Measurements from ENCODE around the gene CACNA1I.

The CACNA1I gene

DNA sequence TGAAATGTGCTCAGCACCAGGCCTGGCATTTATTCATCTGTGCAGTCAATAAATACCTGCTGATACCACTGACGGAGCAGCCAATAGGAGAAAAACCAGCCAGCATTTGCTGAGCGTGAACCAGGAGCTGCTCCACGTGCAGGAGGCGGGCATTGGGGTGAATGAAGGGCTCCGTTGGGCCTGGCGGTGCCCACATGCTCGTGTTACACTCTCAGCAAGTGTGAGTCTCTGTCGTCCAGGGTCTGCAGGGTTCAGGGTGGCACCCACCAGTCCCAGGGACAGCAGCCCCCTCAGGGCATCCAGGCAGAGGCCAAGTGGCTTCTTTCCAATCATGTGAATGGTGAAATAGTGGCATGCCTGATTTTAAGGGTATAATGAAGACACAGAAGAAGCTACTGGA is 33.8 kb upstream of the CACNA1I start:
- no peak for DNase-seq

DNA sequence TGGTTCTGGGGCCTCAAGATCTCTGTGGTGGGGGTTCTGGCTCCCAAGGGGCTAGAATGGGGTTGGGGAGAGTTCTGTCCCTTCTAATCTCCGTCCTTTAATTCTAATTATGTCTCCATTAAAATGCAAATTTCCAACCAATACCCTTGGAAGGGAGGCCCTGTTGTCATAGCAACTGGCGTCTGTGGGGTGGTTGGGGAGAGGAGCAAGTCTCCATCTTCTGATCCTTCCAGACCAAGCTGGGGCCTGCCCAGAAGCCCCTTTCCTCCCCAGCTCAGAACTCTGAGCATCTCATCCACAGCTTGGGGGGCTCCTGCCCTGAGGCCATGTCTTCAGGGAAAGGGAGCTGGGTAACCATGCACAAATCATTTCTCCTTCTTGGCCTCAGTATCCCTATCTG is 32.6 kb upstream of the CACNA1I start:
- no peak for DNase-seq

- no peak for DNase-seq
These were observed 27.5 kb upstream of the CACNA1I start for GRCh38 chr22:39543095-39543494.

GRCh38 chr22:39545386-39546365 is 24.9 kb upstream of the CACNA1I start:
- no peak for DNase-seq

DNA sequence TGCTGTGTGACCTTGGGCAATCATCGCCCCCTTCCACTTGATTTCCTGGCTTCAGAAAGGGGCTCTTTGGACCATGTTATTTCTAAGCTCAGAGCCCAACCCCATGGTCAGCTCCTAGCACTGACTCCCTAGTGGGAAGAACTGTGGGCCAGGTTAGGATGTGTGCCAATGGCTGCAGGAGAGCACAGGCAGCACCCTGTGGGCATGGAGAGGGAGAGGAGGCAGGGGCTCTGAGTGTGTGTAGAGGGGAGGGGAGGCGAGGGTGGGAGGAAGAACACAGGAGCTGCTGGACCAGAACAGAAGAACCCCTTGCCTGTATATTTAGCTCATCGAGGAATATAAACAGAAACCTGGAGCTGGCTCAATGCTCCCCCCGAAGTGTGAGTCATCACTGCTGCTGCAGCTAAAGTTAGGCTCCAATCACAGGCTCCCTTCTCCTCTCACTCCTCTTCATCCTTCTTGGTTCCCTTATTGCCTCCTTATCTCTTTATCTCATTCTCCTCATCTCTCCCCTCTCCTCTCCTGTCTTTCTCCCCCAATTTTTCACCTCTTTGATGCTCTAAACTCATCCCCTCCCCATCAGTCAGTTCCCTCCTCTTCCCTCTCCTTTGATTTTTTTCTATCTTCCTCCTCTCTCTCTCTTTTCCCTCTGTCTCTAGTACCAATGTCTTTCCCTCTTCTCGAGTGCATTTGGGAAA is 23.5 kb upstream of the CACNA1I start:
- no peak for DNase-seq

DNA sequence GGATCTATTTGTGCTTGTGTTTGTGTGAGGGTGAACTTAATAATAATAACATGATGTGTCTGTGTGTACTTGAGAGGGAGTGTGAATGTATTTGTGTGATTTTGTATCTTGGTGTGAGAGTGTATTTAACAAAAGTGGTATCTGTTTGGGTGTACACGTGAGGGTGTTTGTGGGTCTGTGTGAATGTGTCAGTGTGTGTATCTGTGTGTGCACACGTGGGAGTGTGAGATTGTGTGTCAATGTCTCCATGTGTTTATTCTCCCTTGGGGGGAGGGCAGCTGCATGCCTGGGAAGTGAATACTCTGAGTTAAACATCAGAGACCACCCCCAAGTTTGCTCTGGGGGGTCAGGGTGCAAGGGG is 23.0 kb upstream of the CACNA1I start:
- no peak for DNase-seq

DNA sequence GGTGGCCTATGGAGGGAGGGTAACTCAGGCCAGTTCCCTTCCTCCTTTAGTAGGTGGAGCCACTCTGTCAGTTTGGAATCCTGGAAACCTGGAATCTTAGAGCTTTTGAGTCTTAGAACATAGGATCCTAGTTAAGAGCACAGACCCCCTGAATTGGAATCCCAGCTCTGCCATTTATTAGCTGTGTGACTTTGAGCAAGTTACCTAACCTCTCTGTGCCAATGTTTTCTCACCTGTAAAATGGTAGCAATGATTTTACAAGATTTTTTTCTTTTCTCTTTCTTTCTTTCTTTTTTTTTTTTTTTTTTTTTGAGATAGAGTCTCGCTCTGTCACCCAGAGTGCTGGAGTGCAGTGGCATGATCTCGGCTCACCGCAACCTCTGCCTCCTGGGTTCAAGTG is 17.1 kb upstream of the CACNA1I start:
- no peak for DNase-seq

DNA sequence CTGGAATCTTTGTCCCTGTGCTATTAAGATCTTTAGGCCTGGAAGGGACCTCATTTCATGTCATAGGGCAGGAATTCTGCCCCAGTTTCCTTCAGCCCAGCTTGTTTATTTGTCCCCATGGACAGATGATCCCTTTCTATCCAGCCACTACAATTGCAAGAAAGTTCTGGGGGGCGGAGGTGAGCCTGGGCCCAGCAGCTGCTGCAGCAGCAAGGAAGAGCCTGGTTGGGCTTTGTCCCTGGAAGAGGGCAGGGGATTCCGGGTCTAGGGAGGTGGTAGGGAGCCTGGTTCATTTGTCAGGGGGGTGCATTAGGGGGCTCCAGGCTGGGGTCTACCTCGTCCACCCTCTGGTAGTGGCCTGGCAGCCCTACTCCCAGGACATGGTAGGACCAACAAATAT is 16.4 kb upstream of the CACNA1I start:
- no peak for DNase-seq

GRCh38 chr22:39556970-39557841 is 13.3 kb upstream of the CACNA1I start:
- no peak for DNase-seq

- no peak for DNase-seq
These were observed 12.3 kb upstream of the CACNA1I start for GRCh38 chr22:39558254-39558727.

GRCh38 chr22:39558950-39559349 is 11.6 kb upstream of the CACNA1I start:
- DNase-seq: no peak

GRCh38 chr22:39559456-39560105 is 11.0 kb upstream of the CACNA1I start:
- no peak for DNase-seq

DNA sequence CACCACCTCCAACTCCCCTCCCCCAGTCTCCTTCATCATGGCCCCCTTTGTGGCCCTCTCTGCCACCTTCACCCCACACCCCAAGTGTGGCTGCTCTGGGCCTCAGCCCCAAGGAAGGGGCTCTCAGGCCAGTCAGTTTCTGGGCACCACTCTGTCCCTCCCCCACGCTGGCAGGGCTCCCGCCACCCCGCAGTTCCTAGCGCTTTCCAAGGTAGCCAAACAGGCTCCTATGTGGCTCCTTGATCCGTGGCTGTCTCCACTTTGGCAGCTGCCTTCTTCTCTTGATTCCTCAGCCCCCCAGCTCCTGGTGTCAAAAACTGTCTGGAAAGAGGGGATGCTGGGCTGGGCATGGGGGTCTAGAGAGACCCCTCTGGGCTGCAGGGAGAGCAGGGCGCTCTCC is 10.4 kb upstream of the CACNA1I start:
- no peak for DNase-seq

GRCh38 chr22:39562839-39563489 is 7.6 kb upstream of the CACNA1I start:
- no peak for DNase-seq

GRCh38 chr22:39563571-39564428 is 6.8 kb upstream of the CACNA1I start:
- DNase-seq: no peak

- DNase-seq: no peak
These were observed 5.1 kb upstream of the CACNA1I start for GRCh38 chr22:39565414-39565944.

GRCh38 chr22:39567135-39567946 is 3.2 kb upstream of the CACNA1I start:
- no peak for DNase-seq

DNA sequence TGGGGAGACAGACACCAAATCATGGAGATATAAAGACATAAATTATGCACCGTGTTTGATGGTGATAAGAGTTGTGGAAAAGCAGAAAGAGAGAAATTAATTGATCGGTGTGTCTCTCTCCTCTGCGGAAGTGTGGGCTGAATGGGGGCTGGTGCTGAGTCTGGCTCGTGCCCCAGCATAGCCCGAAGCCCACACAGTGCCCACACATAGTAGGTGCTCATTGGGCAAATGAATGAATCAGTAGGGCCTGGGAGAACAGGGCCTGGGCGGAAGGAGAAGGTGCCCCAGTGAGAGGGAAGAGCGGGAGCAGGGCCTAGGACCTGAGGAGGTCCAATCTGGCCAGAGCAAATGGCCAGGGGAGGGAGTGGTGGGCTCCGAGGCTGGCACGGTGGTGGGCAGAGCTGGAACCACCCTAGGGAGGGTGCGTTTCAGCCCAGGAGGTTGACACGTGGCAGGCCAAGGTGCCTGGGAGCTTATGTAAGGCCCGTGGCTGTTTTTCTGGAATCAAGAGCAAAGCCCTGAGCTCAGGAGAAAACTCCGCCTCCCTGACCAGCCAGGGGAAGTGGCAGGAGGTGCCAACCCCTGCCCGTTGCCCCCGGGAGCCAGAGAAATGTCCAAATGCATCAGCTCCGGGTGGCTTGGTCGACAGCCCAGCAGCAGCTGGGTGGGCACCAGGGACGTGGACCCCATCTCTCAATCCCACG is 2.1 kb upstream of the CACNA1I start:
- no peak for DNase-seq

DNA sequence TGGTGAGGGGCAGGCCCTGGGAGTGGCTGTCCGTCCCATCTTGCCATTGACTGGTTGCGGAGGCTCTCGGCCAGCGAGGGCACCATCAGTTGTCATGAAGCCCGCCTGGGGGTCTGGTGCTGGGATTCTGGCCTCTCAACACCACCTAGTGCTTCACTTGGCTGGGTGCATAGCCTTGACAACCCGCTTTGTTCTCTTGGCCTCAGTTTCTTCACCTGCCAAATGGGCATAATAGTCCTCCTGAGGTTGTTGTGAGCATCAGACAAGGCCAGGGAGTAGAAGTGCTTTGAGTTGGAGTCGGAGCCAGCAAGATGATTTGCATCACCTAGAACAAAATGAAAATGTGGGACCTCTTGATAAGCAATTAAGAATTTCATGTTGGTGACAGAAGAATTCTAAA is 1.5 kb upstream of the CACNA1I start:
- no peak for DNase-seq
